SK-N-SH (cell line): ENCODE measurements around the gene UNKL. TPM values are rescaled to one million over a fixed set of nuclear protein-coding genes. Genes with fewer than 3 reads are reported as not detected.

ENCODE experiments used
- CTCF ChIA-PET: fragments of 300-600, 350-600 bp; formaldehyde crosslinking; extraction: SDS; loops from one replicate; lab custom pipeline; 2021; lab: Yijun Ruan, JAX
- POLR2A ChIA-PET: fragments of 350-600 bp; sonication (Branson Sonifier 250); formaldehyde crosslinking; extraction: SDS; loops from one replicate; lab custom pipeline; 2020; ENCODE audit warnings: antibody characterized with exemption, inconsistent platforms; lab: Yijun Ruan, JAX
- DNase-seq: peaks from one replicate; pipeline ENCODE4 v3.0.0; 2012
- H2AFZ ChIP-seq: fragments of 200-600 bp; sonication (generic); 2 replicates; pipeline ENCODE4 v1.8.1; 2016; ENCODE audit warnings: antibody characterized with exemption, mild to moderate bottlenecking, low read depth
- H3F3A ChIP-seq: fragments of 200-600 bp; sonication (generic); replicated peaks from 2 replicates; pipeline ENCODE3; 2016; ENCODE audit warnings: antibody characterized with exemption, mild to moderate bottlenecking; ENCODE audit not compliant: insufficient read depth
- H3K27ac ChIP-seq, 2 experiments: fragments of 200-500 bp in 1 of 2; fragments of 200-600 bp in 1 of 2; sonication (Bioruptor generic) in 1 of 2; sonication (generic), shearing (Covaris generic) in 1 of 2; 2 replicates each; pipeline versions ENCODE4 v1.5.1 to v1.6.1; 2014 to 2016; ENCODE audit warnings: low read depth in 2 of 2, inconsistent platforms in 1 of 2, low read length in 1 of 2, mild to moderate bottlenecking in 1 of 2, mixed read lengths in 1 of 2
- H3K27me3 ChIP-seq: fragments of 200-600 bp; sonication (generic), shearing (Covaris generic); 2 replicates; pipeline ENCODE4 v1.6.1; 2016; ENCODE audit warnings: mixed run types; ENCODE audit not compliant: insufficient read depth
- H3K36me3 ChIP-seq, 2 experiments: fragments of 200-500 bp in 1 of 2; fragments of 200-600 bp in 1 of 2; sonication (Bioruptor generic) in 1 of 2; sonication (generic) in 1 of 2; replicated peaks in 1 of 2; 2 replicates each; pipeline versions ENCODE3 to v1.5.1; 2014 to 2016; ENCODE audit warnings: low read length in 1 of 2, mild to moderate bottlenecking in 1 of 2; ENCODE audit not compliant: insufficient read depth in 2 of 2, control insufficient read depth in 1 of 2
- H3K4me1 ChIP-seq, 2 experiments: fragments of 200-500 bp in 1 of 2; fragments of 200-600 bp in 1 of 2; sonication (Bioruptor generic) in 1 of 2; sonication (generic), shearing (Covaris generic) in 1 of 2; 2 replicates each; pipeline versions ENCODE4 v1.5.1 to v1.6.1; 2014 to 2016; ENCODE audit warnings: low read depth in 1 of 2, low read length in 1 of 2, mixed run types in 1 of 2; ENCODE audit not compliant: insufficient read depth in 2 of 2, control insufficient read depth in 1 of 2
- H3K4me2 ChIP-seq: fragments of 200-600 bp; sonication (generic), shearing (Covaris generic); 2 replicates; pipeline ENCODE4 v1.6.1; 2017; ENCODE audit warnings: mixed run types
- H3K4me3 ChIP-seq, 2 experiments: fragments of 200-500 bp in 1 of 2; fragments of 200-600 bp in 1 of 2; sonication (Bioruptor generic) in 1 of 2; sonication (generic), shearing (Covaris generic) in 1 of 2; 2 replicates each; pipeline versions ENCODE4 v1.5.1 to v1.8.1; 2014 to 2016; ENCODE audit warnings: low read depth in 2 of 2, inconsistent platforms in 1 of 2, low read length in 1 of 2, mild to moderate bottlenecking in 1 of 2, mixed read lengths in 1 of 2, moderate library complexity in 1 of 2
- H3K79me2 ChIP-seq: fragments of 200-600 bp; sonication (generic); 2 replicates; pipeline ENCODE4 v1.8.1; 2017; ENCODE audit warnings: mild to moderate bottlenecking; ENCODE audit not compliant: insufficient read depth
- H3K9ac ChIP-seq: fragments of 200-600 bp; sonication (generic); 2 replicates; pipeline ENCODE4 v1.6.1; 2017; ENCODE audit warnings: mixed run types
- H3K9me2 ChIP-seq: fragments of 200-600 bp; sonication (generic); 2 replicates; pipeline ENCODE4 v1.6.1; 2017; ENCODE audit warnings: mixed run types
- H3K9me3 ChIP-seq: fragments of 200-600 bp; sonication (generic); 2 replicates; pipeline ENCODE4 v1.6.1; 2017; ENCODE audit warnings: mixed run types, mild to moderate bottlenecking, moderate library complexity
- H4K20me1 ChIP-seq: fragments of 200-600 bp; sonication (generic); 2 replicates; pipeline ENCODE4 v1.6.1; 2017; ENCODE audit warnings: mild to moderate bottlenecking, mixed run types; ENCODE audit not compliant: insufficient read depth
- CHD2 ChIP-seq: fragments of 150-350 bp; IDR thresholded peaks from 2 replicates; pipeline ENCODE4 v1.6.1; 2018; ENCODE audit warnings: low read length; ENCODE audit not compliant: partially characterized antibody
- ELF1 ChIP-seq: IDR thresholded peaks from 2 replicates; pipeline ENCODE4 v1.4.0; 2012
- EP300 ChIP-seq, 2 experiments: IDR thresholded peaks; 2 replicates each; pipeline versions ENCODE4 v1.4.0 to v1.6.1; 2012; ENCODE audit warnings: borderline replicate concordance in 1 of 2, low read depth in 1 of 2, low read length in 1 of 2
- FOXJ3 ChIP-seq: sonication (generic); formaldehyde crosslinking; IDR thresholded peaks from 2 replicates; pipeline ENCODE4 v1.5.1; 2020; ENCODE audit warnings: mild to moderate bottlenecking, missing genetic modification reagents
- GABPA ChIP-seq: IDR thresholded peaks from 2 replicates; pipeline ENCODE4 v1.4.0; 2012; ENCODE audit warnings: low read depth, mild to moderate bottlenecking
- GATA2 ChIP-seq: sonication (generic); formaldehyde crosslinking; IDR thresholded peaks from 2 replicates; pipeline ENCODE4 v1.5.0; 2020; ENCODE audit warnings: mild to moderate bottlenecking, missing genetic modification reagents
- MXI1 ChIP-seq: IDR thresholded peaks from 2 replicates; pipeline ENCODE4 v1.6.1; 2012; ENCODE audit warnings: mild to moderate bottlenecking, low read depth, low read length, improper control_type of control experiment
- NFIC ChIP-seq: IDR thresholded peaks from 2 replicates; pipeline ENCODE4 v1.4.0; 2012; ENCODE audit warnings: borderline replicate concordance
- NRF1 ChIP-seq: IDR thresholded peaks from 2 replicates; pipeline ENCODE4 v1.6.1; 2012; ENCODE audit warnings: low read depth, mild to moderate bottlenecking, low read length
- RAD21 ChIP-seq: IDR thresholded peaks from 2 replicates; pipeline ENCODE4 v1.6.1; 2012; ENCODE audit warnings: mild to moderate bottlenecking, low read length
- RCOR1 ChIP-seq: fragments of 150-350 bp; IDR thresholded peaks from 2 replicates; pipeline ENCODE4 v1.6.1; 2017; ENCODE audit warnings: antibody characterized with exemption, low read length
- RXRA ChIP-seq: IDR thresholded peaks from 2 replicates; pipeline ENCODE4 v1.4.0; 2012; ENCODE audit warnings: low read depth, mild to moderate bottlenecking, borderline replicate concordance
- SIN3A ChIP-seq: IDR thresholded peaks from 2 replicates; pipeline ENCODE4 v1.6.1; 2012; ENCODE audit warnings: low read depth, mild to moderate bottlenecking, low read length, moderate library complexity, borderline replicate concordance
- TAF1 ChIP-seq: IDR thresholded peaks from 2 replicates; pipeline ENCODE4 v1.6.1; 2012; ENCODE audit warnings: low read depth, mild to moderate bottlenecking, low read length, moderate library complexity, borderline replicate concordance
- TCF12 ChIP-seq: IDR thresholded peaks from 2 replicates; pipeline ENCODE4 v1.4.0; 2012
- WGBS: methylation state at CpG from one replicate; pipeline ENCODE4 v1.1.6; 2017; ENCODE audit warnings: low lambda C conversion rate; 5-methylcytosine and 5-hydroxymethylcytosine counted together
- polyA plus RNA-seq, 3 experiments: library from polyadenylated mRNA; depleted of rRNA; stranded (reverse); fragments of >200 nt; gene quantifications; 2 replicates each; pipeline ENCODE4 v1.2.3, GENCODE V29; 2012
- TF ChIP-seq, protein P1 (sequence below): fragments of 200-600 bp; sonication (generic); IDR thresholded peaks from 2 replicates; pipeline ENCODE4 v1.6.1; 2017; ENCODE audit warnings: antibody characterized with exemption, mild to moderate bottlenecking, moderate library complexity
- TF ChIP-seq, protein P2 (sequence below): IDR thresholded peaks from 2 replicates; pipeline ENCODE4 v1.6.1; 2012; ENCODE audit warnings: mild to moderate bottlenecking, low read depth, low read length, moderate library complexity
- TF ChIP-seq, protein P3 (sequence below): IDR thresholded peaks from 2 replicates; pipeline ENCODE4 v1.4.0; 2012; ENCODE audit warnings: low read depth
- TF ChIP-seq, protein P4 (sequence below): IDR thresholded peaks from 2 replicates; pipeline ENCODE4 v1.4.0; 2012; ENCODE audit warnings: low read depth, borderline replicate concordance

UNKL gene
- polyA plus RNA-seq, 1 of the 3 experiments (the other 2 are of a cell fraction): 16.4 TPM

DNA sequence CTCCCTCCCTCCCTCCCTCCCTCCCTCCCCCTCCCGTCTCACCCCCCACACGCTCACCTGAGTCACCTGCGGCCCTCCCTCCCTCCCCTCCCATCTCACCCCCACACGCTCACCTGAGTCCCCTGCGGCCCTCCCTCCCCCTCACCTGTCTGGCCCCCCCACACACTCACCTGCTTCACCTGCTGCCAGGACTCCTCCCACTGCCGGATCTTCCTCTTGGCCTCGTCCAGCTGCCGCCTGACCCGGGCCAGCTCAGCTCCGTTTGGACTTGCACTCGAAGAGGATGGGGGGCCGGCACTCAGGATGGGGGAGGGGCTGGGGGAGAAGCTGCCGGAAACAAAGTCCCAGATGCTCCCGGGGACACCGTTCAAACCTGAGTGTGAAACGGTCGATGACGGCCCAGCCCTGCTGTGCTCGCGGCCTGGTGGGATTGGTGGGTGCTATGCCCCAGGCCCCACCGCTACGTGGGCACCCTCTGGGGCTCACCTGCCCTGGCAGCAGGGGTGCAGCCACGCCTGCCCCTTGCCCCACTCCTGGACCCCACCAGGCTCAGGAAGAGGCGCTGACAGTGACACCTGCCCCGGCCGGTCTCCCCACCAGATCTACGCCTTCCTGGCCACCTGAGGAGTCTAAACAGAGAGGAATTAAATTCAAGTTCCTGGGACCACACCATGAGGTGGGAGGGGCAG, 46.9 kb downstream of the UNKL start (continued):
- TF ChIP-seq FOXJ3: no peak
- no peak for TF ChIP-seq TCF12
- TF ChIP-seq NRF1: no peak
- no peak for TF ChIP-seq ELF1
- TF ChIP-seq, protein P1, sequence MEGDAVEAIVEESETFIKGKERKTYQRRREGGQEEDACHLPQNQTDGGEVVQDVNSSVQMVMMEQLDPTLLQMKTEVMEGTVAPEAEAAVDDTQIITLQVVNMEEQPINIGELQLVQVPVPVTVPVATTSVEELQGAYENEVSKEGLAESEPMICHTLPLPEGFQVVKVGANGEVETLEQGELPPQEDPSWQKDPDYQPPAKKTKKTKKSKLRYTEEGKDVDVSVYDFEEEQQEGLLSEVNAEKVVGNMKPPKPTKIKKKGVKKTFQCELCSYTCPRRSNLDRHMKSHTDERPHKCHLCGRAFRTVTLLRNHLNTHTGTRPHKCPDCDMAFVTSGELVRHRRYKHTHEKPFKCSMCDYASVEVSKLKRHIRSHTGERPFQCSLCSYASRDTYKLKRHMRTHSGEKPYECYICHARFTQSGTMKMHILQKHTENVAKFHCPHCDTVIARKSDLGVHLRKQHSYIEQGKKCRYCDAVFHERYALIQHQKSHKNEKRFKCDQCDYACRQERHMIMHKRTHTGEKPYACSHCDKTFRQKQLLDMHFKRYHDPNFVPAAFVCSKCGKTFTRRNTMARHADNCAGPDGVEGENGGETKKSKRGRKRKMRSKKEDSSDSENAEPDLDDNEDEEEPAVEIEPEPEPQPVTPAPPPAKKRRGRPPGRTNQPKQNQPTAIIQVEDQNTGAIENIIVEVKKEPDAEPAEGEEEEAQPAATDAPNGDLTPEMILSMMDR: no peak
- TF ChIP-seq TAF1: no peak
- TF ChIP-seq NFIC: no peak
- no peak for TF ChIP-seq EP300 (IDR thresholded peaks at IDR 0.05; ENCODE audit: borderline replicate concordance in 1 of 2, low read depth in 1 of 2, low read length in 1 of 2)
- no peak for TF ChIP-seq RCOR1
- no peak for TF ChIP-seq GABPA

DNA sequence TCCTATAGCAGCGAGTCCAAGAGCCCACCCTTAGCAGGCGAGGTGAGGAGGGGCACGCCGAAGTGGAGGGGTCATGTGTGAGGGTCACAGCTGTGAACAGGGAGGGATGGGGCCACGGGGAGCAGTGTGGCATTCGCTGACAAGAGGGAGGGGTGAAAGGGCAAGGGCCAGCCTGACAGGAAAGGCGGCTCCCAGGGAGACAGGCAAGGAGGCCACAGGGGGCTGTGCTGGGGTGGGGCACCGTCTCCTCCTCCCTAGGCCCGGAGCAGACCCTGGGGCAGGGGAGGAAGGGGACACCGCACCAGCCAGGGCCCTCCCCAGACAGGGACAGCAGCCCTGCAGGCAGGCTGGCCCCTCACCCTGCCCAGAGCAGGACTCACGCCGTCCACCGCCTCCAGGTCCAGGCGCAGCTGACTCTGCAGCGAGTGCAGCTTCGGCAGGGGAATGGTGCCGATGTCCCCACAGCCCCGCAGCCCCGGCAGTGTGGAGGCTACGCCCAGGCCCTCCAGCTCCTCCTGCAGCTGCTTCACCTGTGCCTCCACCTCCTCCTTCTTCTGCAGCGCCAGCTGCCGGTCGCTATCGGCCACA, 47.7 kb downstream of the UNKL start:
- no peaks in the 10 kb centered on the region for H3K9me3 ChIP-seq
- H3K4me3 ChIP-seq: no peak overlapping the region
- peaks cover 10 to 60% of the 10 kb centered on the region in 2 experiments for H3K36me3 ChIP-seq
- ChIA-PET CTCF (no interaction called here), POLR2A (no interaction called here)
- H4K20me1 ChIP-seq: peaks cover 5% of the 10 kb centered on the region; the same call in 1 of the 2 replicates
- H3F3A ChIP-seq: peaks cover 11% of the 10 kb centered on the region
- no peak for TF ChIP-seq RXRA
- TF ChIP-seq, protein P2, sequence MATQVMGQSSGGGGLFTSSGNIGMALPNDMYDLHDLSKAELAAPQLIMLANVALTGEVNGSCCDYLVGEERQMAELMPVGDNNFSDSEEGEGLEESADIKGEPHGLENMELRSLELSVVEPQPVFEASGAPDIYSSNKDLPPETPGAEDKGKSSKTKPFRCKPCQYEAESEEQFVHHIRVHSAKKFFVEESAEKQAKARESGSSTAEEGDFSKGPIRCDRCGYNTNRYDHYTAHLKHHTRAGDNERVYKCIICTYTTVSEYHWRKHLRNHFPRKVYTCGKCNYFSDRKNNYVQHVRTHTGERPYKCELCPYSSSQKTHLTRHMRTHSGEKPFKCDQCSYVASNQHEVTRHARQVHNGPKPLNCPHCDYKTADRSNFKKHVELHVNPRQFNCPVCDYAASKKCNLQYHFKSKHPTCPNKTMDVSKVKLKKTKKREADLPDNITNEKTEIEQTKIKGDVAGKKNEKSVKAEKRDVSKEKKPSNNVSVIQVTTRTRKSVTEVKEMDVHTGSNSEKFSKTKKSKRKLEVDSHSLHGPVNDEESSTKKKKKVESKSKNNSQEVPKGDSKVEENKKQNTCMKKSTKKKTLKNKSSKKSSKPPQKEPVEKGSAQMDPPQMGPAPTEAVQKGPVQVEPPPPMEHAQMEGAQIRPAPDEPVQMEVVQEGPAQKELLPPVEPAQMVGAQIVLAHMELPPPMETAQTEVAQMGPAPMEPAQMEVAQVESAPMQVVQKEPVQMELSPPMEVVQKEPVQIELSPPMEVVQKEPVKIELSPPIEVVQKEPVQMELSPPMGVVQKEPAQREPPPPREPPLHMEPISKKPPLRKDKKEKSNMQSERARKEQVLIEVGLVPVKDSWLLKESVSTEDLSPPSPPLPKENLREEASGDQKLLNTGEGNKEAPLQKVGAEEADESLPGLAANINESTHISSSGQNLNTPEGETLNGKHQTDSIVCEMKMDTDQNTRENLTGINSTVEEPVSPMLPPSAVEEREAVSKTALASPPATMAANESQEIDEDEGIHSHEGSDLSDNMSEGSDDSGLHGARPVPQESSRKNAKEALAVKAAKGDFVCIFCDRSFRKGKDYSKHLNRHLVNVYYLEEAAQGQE: no peak
- no peak for TF ChIP-seq CHD2
- no peak for TF ChIP-seq RAD21
- TF ChIP-seq NFIC: no peak
- no peak for TF ChIP-seq GATA2 (CRISPR knock-in tag)
- no peak for TF ChIP-seq TAF1
- TF ChIP-seq, protein P3, sequence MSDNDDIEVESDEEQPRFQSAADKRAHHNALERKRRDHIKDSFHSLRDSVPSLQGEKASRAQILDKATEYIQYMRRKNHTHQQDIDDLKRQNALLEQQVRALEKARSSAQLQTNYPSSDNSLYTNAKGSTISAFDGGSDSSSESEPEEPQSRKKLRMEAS: no peak
- TF ChIP-seq SIN3A: no peak
- no peak for TF ChIP-seq FOXJ3
- no peak for TF ChIP-seq MXI1
- TF ChIP-seq, protein P4, sequence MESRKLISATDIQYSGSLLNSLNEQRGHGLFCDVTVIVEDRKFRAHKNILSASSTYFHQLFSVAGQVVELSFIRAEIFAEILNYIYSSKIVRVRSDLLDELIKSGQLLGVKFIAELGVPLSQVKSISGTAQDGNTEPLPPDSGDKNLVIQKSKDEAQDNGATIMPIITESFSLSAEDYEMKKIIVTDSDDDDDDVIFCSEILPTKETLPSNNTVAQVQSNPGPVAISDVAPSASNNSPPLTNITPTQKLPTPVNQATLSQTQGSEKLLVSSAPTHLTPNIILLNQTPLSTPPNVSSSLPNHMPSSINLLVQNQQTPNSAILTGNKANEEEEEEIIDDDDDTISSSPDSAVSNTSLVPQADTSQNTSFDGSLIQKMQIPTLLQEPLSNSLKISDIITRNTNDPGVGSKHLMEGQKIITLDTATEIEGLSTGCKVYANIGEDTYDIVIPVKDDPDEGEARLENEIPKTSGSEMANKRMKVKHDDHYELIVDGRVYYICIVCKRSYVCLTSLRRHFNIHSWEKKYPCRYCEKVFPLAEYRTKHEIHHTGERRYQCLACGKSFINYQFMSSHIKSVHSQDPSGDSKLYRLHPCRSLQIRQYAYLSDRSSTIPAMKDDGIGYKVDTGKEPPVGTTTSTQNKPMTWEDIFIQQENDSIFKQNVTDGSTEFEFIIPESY: no peak
- TF ChIP-seq EP300 (IDR thresholded peaks at IDR 0.05; ENCODE audit: borderline replicate concordance in 1 of 2, low read depth in 1 of 2, low read length in 1 of 2): no peak
- no peak overlapping the region for H3K4me2 ChIP-seq
- H3K4me1 ChIP-seq: no peaks in the 10 kb centered on the region
- no peak overlapping the region for H3K9ac ChIP-seq
- H3K27me3 ChIP-seq: no peaks in the 10 kb centered on the region
- no peak overlapping the region for H3K27ac ChIP-seq
- H3K9me2 ChIP-seq: no peaks in the 10 kb centered on the region
- 92% methylated on average over 11 of the region's 24 CpGs for WGBS
- DNase-seq: no peak
- peaks cover 10% of the 10 kb centered on the region; the same call in 1 of the 2 replicates for H3K79me2 ChIP-seq
- no peak overlapping the region for H2AFZ ChIP-seq
